ENCODE measurements around the gene PTP4A2. TPM values are rescaled to one million over a fixed set of nuclear protein-coding genes. Genes with fewer than 3 reads are reported as not detected.

The PTP4A2 gene
- total and polyA plus RNA-seq, 2 of the 8 experiments (the other 6 are each of a cell fraction or from before 2014, with no cell fraction given), result 87.4 to 214 TPM

- TF ChIP-seq CHD7 (IDR thresholded peaks at IDR 0.05; ENCODE audit: insufficient replicate concordance, low read length), result no peak
- no peak for TF ChIP-seq EGR1 (IDR thresholded peaks at IDR 0.05; ENCODE audit: borderline replicate concordance, low read depth, low read length)
- no peak for TF ChIP-seq CHD1 (IDR thresholded peaks at IDR 0.05; ENCODE audit: low read depth, low read length)
- TF ChIP-seq SP2 (IDR thresholded peaks at IDR 0.05; ENCODE audit: low read length), result no peak
- no peak for TF ChIP-seq SIN3A (conservative IDR thresholded peaks at IDR 0.05 in 1 of 2, IDR thresholded peaks at IDR 0.05 in 1 of 2; ENCODE audit: low read depth in 1 of 2, low read length in 2 of 2)
- TF ChIP-seq KDM1A (IDR thresholded peaks at IDR 0.05; ENCODE audit: borderline replicate concordance, low read length), result no peak
- no peak for TF ChIP-seq EZH2 (IDR thresholded peaks at IDR 0.05; ENCODE audit: low read depth, low read length, severe bottlenecking)
- no peak for TF ChIP-seq NRF1 (IDR thresholded peaks at IDR 0.05; ENCODE audit: low read depth, low read length)
- no peak for TF ChIP-seq RAD21 (IDR thresholded peaks at IDR 0.05 in 1 of 2, conservative IDR thresholded peaks at IDR 0.05 in 1 of 2; ENCODE audit: low read depth in 2 of 2, low read length in 2 of 2)
- no peak for TF ChIP-seq CBX8 (IDR thresholded peaks at IDR 0.05; ENCODE audit: borderline replicate concordance, low read depth, low read length)
Observed at GRCh38 chr1:31904339-31905092, 33.7 kb downstream of the PTP4A2 start (continued).
